ENCODE data around the gene NPY. TPM values are rescaled to one million over a fixed set of nuclear protein-coding genes. Genes with fewer than 3 reads are reported as not detected.
A peak's percentile ranks its signal among the peaks of the same experiment; 100 is the strongest.

NPY gene
- total and polyA plus RNA-seq, 10 of the 15 experiments (the other 5 are each of a cell fraction or from before 2014, with no cell fraction given) = not detected

GRCh38 chr7:24301703-24302102, 17.7 kb downstream of the NPY start:
- H3K4me1 ChIP-seq (ENCODE audit: control insufficient read depth, insufficient read depth, low read length) = no peaks in the 10 kb centered on the region
- TF ChIP-seq CEBPB (IDR thresholded peaks at IDR 0.05; ENCODE audit: borderline replicate concordance in 1 of 2, low read depth in 2 of 2, low read length in 2 of 2) (no peak), SPI1 (IDR thresholded peaks at IDR 0.05; ENCODE audit: borderline replicate concordance, insufficient read depth, low read depth, low read length) (peak; percentile 90), SIN3A (IDR thresholded peaks at IDR 0.05; ENCODE audit: low read depth, low read length) (no peak)
- intact Hi-C loops (cut with micrococcal nuclease; ENCODE audit: unreplicated experiment) (no loop called here), in situ Hi-C loops (cut with MboI) (no loop called here)
- no peaks in the 10 kb centered on the region for H3K27me3 ChIP-seq (replicated peaks in 1 of 2; ENCODE audit: control insufficient read depth in 2 of 2, insufficient read depth in 2 of 2, low read length in 1 of 2)
- no peak overlapping the region for H2AFZ ChIP-seq (ENCODE audit: control insufficient read depth, low read depth, low read length)
- H3K9ac ChIP-seq (ENCODE audit: control insufficient read depth, insufficient read depth, low read length) = no peak overlapping the region
- SMC1A ChIA-PET (ENCODE audit: uncharacterized antibody, unreplicated experiment) = interaction anchor here (1.3 to 1.4 kb wide), 2 partner anchors 15 kb away, joined by 3 read pairs; no protein-coding TSS in a partner anchor
- no TSS peak for BruUV-seq (replicated peaks)
- FAIRE-seq (no peak), DNase-seq (ENCODE audit: low read depth, low spot score) (no peak), ATAC-seq (peak; percentile 92)
- H3K4me3 ChIP-seq = no peak overlapping the region
- RAD21 ChIA-PET (ENCODE audit: unreplicated experiment) = no interaction called here
- no peaks in the 10 kb centered on the region for H3K79me2 ChIP-seq (ENCODE audit: control insufficient read depth, insufficient read depth, low read length)
- POLR2A ChIA-PET = no interaction called here
- H4K20me1 ChIP-seq (ENCODE audit: control insufficient read depth, insufficient read depth) = no peaks in the 10 kb centered on the region
- WGBS (ENCODE audit: insufficient coverage, insufficient replicate concordance, low lambda C conversion rate, missing lambda C conversion rate) = 29% methylated on average over 2 of the region's 2 CpGs
- H3K9me3 ChIP-seq (replicated peaks; ENCODE audit: control insufficient read depth, insufficient read depth, low read length) = no peaks in the 10 kb centered on the region; the same call in 2 of the 3 replicates
- H3K4me2 ChIP-seq (ENCODE audit: control insufficient read depth, insufficient read depth) = no peak overlapping the region
- H3K27ac ChIP-seq (ENCODE audit: control insufficient read depth, insufficient read depth) = no peak overlapping the region
- H3K36me3 ChIP-seq (ENCODE audit: control insufficient read depth in 2 of 2, insufficient read depth in 2 of 2, low read length in 1 of 2) = no peaks in the 10 kb centered on the region
- CTCF ChIA-PET = no interaction called here

GRCh38 chr7:24304494-24305095, 20.6 kb downstream of the NPY start:
- no peaks in the 10 kb centered on the region; the same call in 2 of the 3 replicates for H3K9me3 ChIP-seq (replicated peaks; ENCODE audit: control insufficient read depth, insufficient read depth, low read length)
- no peaks in the 10 kb centered on the region for H4K20me1 ChIP-seq (ENCODE audit: control insufficient read depth, insufficient read depth)
- POLR2A ChIA-PET = no interaction called here
- TF ChIP-seq ATF7 (IDR thresholded peaks at IDR 0.05; ENCODE audit: low read depth) (0 out of 2 replicates have a peak, but pooled peaks have one; percentile 16), ZNF274 (IDR thresholded peaks at IDR 0.05; ENCODE audit: insufficient read depth, insufficient read length) (no peak), HSF1 (IDR thresholded peaks at IDR 0.05; ENCODE audit: low read depth, low read length) (no peak), BHLHE40 (IDR thresholded peaks at IDR 0.05; ENCODE audit: borderline replicate concordance in 1 of 2, low read depth in 2 of 2, low read length in 1 of 2) (peak in 1 of 2 experiments; percentile 47; a peak in 1 of 4 replicates), POLR2A (IDR thresholded peaks at IDR 0.05; ENCODE audit: low read depth, low read length) (no peak), NR2C1 (IDR thresholded peaks at IDR 0.05) (no peak), RFX5 (IDR thresholded peaks at IDR 0.05; ENCODE audit: low read depth, low read length) (no peak), RELA (IDR thresholded peaks at IDR 0.05; ENCODE audit: borderline replicate concordance, partially characterized antibody) (no peak)
- FAIRE-seq (no peak), ATAC-seq (peak; percentile 44; the same call in 2 of the 3 replicates), DNase-seq (ENCODE audit: low read depth, low spot score) (no peak)
- SMC1A ChIA-PET (ENCODE audit: uncharacterized antibody, unreplicated experiment) = interaction anchor here (0.8 kb wide), 1 partner anchor 11 kb away, joined by 4 read pairs; no protein-coding TSS in a partner anchor
- RAD21 ChIA-PET (ENCODE audit: unreplicated experiment) = no interaction called here
- no peak overlapping the region for H3K4me3 ChIP-seq
- intact Hi-C loops (cut with micrococcal nuclease; ENCODE audit: unreplicated experiment) = no loop called here
- H3K36me3 ChIP-seq (ENCODE audit: control insufficient read depth in 2 of 2, insufficient read depth in 2 of 2, low read length in 1 of 2) = no peaks in the 10 kb centered on the region
- BruUV-seq (replicated peaks) = no TSS peak
- H3K4me2 ChIP-seq (ENCODE audit: control insufficient read depth, insufficient read depth) = no peak overlapping the region
- H2AFZ ChIP-seq (ENCODE audit: control insufficient read depth, low read depth, low read length) = no peak overlapping the region
- H3K9ac ChIP-seq (ENCODE audit: control insufficient read depth, insufficient read depth, low read length) = no peak overlapping the region
- no peaks in the 10 kb centered on the region for H3K79me2 ChIP-seq (ENCODE audit: control insufficient read depth, insufficient read depth, low read length)
- 41% methylated on average over 5 of the region's 5 CpGs for WGBS (ENCODE audit: insufficient coverage, insufficient replicate concordance, low lambda C conversion rate, missing lambda C conversion rate)
- no peaks in the 10 kb centered on the region for H3K4me1 ChIP-seq (ENCODE audit: control insufficient read depth, insufficient read depth, low read length)
- H3K27ac ChIP-seq (ENCODE audit: control insufficient read depth, insufficient read depth) = no peak overlapping the region
- no peaks in the 10 kb centered on the region for H3K27me3 ChIP-seq (replicated peaks in 1 of 2; ENCODE audit: control insufficient read depth in 2 of 2, insufficient read depth in 2 of 2, low read length in 1 of 2)
- CTCF ChIA-PET = interaction anchor here (0.7 to 1.9 kb wide), 4 partner anchors 15 to 794 kb away, joined by 3 to 6 read pairs (median 4); no protein-coding TSS in a partner anchor
- in situ Hi-C loops (cut with MboI) = no loop called here

All from GM12878 (cell line).